Brain pericyte (primary cell): ENCODE data around the gene CRYM.

ENCODE experiments used
- DNase-seq: peaks from one replicate; pipeline ENCODE4 v3.0.0-alpha.2; 2012; ENCODE audit warnings: low read depth, low spot score

Gene CRYM

GRCh38 chr16:21244518-21245215, 33.4 kb downstream of the CRYM start:
- DNase-seq: no peak

GRCh38 chr16:21242756-21243155, 35.3 kb downstream of the CRYM start:
- DNase-seq: no peak

GRCh38 chr16:21239646-21240045, 38.4 kb downstream of the CRYM start:
- no peak for DNase-seq

GRCh38 chr16:21236831-21237230, 41.3 kb downstream of the CRYM start:
- DNase-seq: no peak

- DNase-seq: no peak
Measured at GRCh38 chr16:21235199-21235585, 42.9 kb downstream of the CRYM start.

GRCh38 chr16:21233521-21234150, 44.5 kb downstream of the CRYM start, which contains the start of gene ANKS4B:
Gene ANKS4B, plus strand, starts transcription at chr16:21233699. Its CDS starts 39 bp downstream, at chr16:21233738.
- no peak for DNase-seq

GRCh38 chr16:21233045-21233520, 45.0 kb downstream of the CRYM start:
- no peak for DNase-seq

- DNase-seq: no peak
Measured at GRCh38 chr16:21228361-21228872, 49.7 kb downstream of the CRYM start.

- no peak for DNase-seq
Measured at GRCh38 chr16:21227866-21228265, 50.2 kb downstream of the CRYM start.

- no peak for DNase-seq
Measured at GRCh38 chr16:21226749-21227148, 51.3 kb downstream of the CRYM start.

GRCh38 chr16:21224800-21225199, 53.3 kb downstream of the CRYM start:
- DNase-seq: no peak

- DNase-seq: no peak
Measured at GRCh38 chr16:21223787-21224186, 54.3 kb downstream of the CRYM start.

- DNase-seq: no peak
Measured at GRCh38 chr16:21222495-21223337, 55.4 kb downstream of the CRYM start.

GRCh38 chr16:21219551-21219950, 58.5 kb downstream of the CRYM start:
- no peak for DNase-seq

- DNase-seq: no peak
Measured at GRCh38 chr16:21218153-21218552, 59.9 kb downstream of the CRYM start.

GRCh38 chr16:21217121-21217520, 61.0 kb downstream of the CRYM start:
- DNase-seq: no peak

GRCh38 chr16:21214086-21214485, 64.0 kb downstream of the CRYM start:
- no peak for DNase-seq

GRCh38 chr16:21211486-21211885, 66.6 kb downstream of the CRYM start, which contains the start of gene ZP2:
Gene ZP2, minus strand, starts transcription at chr16:21211574. Its CDS starts 27 bp downstream, at chr16:21211547.
- DNase-seq: no peak
